HEK293 (cell line): ENCODE results near the gene TAGAP.

Experiments
- SALL2 ChIP-seq: fragments of 450-650 bp; formaldehyde crosslinking; IDR thresholded peaks from 2 replicates; pipeline ENCODE4 v1.5.0; 2017; ENCODE audit warnings: missing biosample characterization, mild to moderate bottlenecking, missing genetic modification characterization, borderline replicate concordance
- YY1 ChIP-seq: fragments of 450-650 bp; formaldehyde crosslinking; IDR thresholded peaks from 2 replicates; pipeline ENCODE4 v1.5.1; 2018; ENCODE audit warnings: missing biosample characterization, missing genetic modification characterization
- ZFP37 ChIP-seq: fragments of 450-650 bp; formaldehyde crosslinking; IDR thresholded peaks from 2 replicates; pipeline ENCODE4 v1.5.1; 2016; ENCODE audit warnings: missing biosample characterization, missing genetic modification characterization
- ZNF837 ChIP-seq: fragments of 450-650 bp; formaldehyde crosslinking; IDR thresholded peaks from 2 replicates; pipeline ENCODE4 v1.5.1; 2016; ENCODE audit warnings: missing biosample characterization, missing genetic modification characterization
- TF ChIP-seq, protein P1 (sequence below): fragments of 450-650 bp; IDR thresholded peaks from 2 replicates; pipeline ENCODE4 v1.5.1; 2018; ENCODE audit warnings: missing biosample characterization, mild to moderate bottlenecking, missing genetic modification characterization
- TF ChIP-seq, protein P2 (sequence below): fragments of 450-650 bp; formaldehyde crosslinking; IDR thresholded peaks from 2 replicates; pipeline ENCODE4 v1.5.1; 2016; ENCODE audit warnings: missing biosample characterization, missing genetic modification characterization
- TF ChIP-seq, protein P3 (sequence below): fragments of 450-650 bp; formaldehyde crosslinking; IDR thresholded peaks from 2 replicates; pipeline ENCODE4 v1.5.1; 2016; ENCODE audit warnings: missing biosample characterization, missing genetic modification characterization

DNA sequence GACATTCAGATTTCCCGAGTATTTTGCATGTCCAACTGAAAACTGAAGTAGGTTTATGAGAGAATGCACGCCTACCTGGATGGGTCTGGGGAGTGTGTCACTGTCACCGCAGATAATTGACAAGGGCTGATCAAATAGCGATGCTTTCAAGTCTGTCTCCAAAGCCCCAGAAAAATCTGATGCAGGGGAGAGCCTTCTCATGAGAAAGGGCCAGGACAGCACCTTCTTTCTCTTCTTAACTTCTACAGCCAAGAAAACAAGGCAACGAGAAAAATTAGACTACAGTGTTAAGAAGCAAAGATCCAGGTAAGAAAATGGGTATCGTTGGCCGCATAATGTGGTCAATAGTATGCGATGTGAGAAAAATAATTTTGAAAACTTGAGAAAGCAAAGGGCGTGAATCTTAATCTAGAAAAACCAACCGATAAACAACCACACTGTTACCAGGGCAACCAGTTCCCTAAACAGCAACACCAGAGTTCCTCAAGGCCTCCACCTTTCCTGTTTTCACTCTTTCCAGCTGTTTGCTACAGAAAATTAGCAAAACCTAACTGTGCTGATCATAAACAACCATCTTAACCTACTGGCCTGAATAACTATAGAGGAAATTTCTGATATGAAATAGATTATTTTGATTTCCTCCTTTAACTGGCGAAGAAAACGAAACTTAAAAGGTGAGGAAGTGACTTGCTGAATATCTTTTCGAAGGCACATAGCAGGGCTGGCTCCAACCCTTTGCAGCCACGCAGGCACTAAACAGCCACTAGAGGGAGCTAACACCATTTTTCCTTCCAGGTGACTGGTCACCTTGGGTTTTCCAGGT, 2.6 kb downstream of the TAGAP start:
- TF ChIP-seq, protein P1, sequence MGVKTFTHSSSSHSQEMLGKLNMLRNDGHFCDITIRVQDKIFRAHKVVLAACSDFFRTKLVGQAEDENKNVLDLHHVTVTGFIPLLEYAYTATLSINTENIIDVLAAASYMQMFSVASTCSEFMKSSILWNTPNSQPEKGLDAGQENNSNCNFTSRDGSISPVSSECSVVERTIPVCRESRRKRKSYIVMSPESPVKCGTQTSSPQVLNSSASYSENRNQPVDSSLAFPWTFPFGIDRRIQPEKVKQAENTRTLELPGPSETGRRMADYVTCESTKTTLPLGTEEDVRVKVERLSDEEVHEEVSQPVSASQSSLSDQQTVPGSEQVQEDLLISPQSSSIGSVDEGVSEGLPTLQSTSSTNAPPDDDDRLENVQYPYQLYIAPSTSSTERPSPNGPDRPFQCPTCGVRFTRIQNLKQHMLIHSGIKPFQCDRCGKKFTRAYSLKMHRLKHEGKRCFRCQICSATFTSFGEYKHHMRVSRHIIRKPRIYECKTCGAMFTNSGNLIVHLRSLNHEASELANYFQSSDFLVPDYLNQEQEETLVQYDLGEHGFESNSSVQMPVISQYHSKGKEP (tag by site-specific recombination): no peak
- TF ChIP-seq ZNF837 (tag by site-specific recombination) (no peak), ZFP37 (tag by site-specific recombination) (no peak), SALL2 (tag by site-specific recombination) (no peak), YY1 (tag by site-specific recombination) (no peak)
- TF ChIP-seq, protein P2, sequence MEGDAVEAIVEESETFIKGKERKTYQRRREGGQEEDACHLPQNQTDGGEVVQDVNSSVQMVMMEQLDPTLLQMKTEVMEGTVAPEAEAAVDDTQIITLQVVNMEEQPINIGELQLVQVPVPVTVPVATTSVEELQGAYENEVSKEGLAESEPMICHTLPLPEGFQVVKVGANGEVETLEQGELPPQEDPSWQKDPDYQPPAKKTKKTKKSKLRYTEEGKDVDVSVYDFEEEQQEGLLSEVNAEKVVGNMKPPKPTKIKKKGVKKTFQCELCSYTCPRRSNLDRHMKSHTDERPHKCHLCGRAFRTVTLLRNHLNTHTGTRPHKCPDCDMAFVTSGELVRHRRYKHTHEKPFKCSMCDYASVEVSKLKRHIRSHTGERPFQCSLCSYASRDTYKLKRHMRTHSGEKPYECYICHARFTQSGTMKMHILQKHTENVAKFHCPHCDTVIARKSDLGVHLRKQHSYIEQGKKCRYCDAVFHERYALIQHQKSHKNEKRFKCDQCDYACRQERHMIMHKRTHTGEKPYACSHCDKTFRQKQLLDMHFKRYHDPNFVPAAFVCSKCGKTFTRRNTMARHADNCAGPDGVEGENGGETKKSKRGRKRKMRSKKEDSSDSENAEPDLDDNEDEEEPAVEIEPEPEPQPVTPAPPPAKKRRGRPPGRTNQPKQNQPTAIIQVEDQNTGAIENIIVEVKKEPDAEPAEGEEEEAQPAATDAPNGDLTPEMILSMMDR (tag by site-specific recombination): peak; percentile 62
- TF ChIP-seq, protein P3, sequence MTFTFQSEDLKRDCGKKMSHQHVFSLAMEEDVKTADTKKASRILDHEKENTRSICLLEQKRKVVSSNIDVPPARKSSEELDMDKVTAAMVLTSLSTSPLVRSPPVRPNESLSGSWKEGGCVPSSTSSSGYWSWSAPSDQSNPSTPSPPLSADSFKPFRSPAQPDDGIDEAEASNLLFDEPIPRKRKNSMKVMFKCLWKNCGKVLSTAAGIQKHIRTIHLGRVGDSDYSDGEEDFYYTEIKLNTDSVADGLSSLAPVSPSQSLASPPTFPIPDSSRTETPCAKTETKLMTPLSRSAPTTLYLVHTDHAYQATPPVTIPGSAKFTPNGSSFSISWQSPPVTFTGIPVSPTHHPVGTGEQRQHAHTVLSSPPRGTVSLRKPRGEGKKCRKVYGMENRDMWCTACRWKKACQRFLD: no peak
